ENCODE data around the gene PROK1.

PROK1 gene

GRCh38 chr1:110490791-110491451 is 40.0 kb downstream of the PROK1 start:
- DNase-seq, result no peak

- DNase-seq, result no peak
These were observed 41.6 kb downstream of the PROK1 start for GRCh38 chr1:110492573-110492972.

DNA sequence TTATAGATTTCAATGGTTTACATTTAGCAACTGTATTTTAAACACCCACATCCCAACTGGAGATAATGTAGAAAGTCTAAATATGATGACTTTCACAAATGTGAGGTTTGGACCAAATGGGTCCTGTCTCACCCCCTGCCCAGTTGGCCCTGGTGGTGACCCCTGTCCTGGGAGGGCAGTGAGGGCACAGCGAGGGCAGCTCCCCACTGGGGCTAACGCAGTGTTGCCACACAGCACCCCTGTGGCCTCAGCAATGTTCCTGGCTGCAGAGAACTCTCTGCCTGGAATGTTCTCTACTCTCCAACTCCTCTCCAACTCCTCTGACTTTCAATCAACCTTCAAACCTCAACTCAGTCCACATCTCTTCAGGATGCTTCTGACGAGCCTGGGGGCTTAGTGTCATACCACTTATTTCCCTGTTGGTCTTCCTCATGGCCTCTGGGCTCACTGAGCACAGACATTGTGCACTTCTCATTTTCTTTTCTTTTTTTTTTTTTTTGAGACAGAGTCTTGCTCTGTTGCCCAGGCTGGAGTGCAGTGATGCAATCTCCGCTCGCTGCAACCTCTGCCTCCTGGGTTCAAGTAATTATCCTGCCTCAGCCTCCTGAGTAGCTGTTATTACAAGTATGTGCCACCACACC is 42.2 kb downstream of the PROK1 start:
- DNase-seq, result no peak

DNA sequence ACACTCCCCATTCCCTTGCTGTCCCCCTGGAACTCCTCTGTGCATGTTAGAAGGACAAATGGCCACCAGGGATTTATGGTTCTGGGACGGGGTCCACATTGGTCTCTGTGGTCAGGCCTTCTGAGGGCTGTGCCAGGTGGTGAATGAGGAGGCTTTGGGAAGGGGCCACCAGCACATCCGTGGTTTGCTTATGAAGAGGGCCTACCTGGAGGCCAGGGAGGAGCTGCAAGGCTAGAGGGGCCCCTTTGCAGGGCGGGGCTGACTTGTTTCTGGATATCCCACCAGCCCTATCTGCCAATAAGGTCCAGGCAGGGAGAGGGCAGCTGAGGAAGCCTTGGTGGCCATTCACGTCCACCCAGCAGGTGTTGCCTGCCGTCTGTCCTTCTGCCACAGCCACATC is 43.1 kb downstream of the PROK1 start:
- DNase-seq, result no peak

- no peak for DNase-seq
These were observed 43.8 kb downstream of the PROK1 start for GRCh38 chr1:110494522-110495406.

- peak; percentile 75 for DNase-seq
These were observed 45.1 kb downstream of the PROK1 start for GRCh38 chr1:110495926-110496600.

DNA sequence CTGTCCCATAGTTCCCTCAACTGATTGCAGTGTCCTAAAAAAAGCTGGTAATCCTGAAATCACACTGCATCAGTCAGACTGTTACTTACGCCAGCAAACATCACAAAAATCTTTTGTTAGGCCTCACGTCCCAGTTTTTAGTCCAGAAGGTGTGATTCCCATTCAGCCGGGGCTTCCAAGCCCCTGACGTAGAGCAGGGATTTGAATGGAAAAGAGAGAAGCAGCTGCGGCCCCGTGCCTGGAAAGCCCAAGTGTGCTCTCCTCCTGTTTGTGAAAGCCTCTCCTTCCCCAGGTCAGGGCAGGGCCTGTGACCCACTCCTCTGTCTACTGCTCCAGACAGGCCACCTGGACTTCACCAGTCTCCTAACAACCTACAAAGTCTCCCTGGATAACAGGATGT is 47.3 kb downstream of the PROK1 start:
- DNase-seq, result no peak

DNA sequence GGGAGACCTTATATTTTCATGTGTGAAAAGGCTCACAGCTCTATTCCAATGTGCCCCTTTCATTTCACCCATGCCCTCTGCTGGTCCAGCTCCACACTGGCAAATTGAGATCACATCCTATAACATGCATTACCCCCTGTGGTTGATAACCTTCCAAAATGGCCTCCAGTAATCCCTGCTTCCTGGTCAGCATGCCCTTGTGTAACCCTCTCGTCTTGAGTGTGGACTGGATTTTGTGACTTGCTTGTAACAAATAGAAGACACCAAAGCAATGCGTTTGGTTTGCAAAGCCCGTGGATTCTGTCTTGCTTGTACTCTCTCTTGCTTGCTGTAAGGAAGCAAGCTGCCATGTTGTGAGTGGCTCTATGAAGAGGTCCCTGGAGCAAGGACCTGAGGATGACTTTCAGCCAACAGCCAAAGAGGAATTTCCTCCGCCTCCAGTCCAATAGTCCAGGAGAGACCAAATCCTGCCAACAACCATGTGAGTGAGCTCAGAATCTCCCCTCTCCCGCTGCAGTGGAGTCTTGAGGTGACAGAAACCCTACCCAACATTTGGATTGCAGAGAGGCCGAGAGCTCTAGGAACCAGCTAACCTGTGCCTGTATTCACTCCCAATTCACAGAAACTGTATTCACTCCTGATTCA is 50.7 kb downstream of the PROK1 start:
- no peak for DNase-seq

DNA sequence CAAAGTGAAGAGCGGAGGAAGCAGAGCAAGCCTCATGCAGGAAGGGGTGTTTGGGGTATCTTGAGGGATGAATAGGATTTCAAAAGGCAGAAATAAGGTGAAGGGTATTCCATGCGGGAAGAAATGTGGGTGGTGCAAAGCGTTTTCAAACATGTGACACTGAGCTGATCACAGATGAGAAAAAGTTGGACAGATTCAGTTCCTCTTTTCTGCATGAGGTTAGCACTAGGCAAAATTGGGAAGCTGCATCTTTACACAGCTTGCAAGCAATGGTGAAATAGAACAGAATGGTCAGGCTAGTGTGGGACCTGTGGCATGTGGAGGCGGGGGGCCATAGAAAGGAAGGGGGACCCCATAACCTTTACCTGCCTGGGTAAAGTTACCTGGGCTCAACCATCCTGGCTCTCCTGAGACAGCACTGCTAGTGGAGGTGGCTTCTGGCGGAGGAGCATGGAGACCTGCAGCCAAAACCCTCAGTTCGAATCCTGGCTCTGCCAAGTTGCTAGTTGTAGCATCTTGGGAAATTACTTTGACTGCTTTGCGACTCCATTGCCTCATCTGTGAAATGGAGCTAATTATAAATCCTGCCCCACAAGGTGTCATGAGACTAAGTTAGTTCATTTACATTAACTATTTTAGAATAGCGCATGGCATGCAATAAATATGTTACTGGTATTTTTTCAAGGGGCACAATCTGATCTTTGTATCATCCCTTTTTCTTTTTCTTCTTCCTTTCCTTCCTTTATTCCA is 51.6 kb downstream of the PROK1 start:
- DNase-seq, result no peak

DNA sequence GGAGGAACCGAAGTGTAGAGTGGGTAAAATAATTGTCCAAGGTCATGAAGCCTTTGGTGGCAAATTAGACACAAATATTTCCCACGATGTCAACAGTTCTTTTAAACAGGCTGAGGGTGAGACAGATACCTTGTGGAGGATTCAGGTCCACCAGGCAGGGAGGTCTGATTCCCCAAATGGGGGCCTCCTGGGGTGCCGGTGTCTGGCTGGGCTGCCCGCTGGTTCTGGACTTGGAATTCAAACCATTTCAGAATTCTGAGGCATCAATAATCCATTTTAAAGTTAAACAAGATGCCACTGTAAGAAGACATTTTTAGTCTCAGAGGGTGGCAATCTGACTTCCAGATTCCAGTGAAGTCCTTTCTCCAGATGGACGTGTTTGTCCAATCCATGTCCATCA is 52.5 kb downstream of the PROK1 start:
- no peak for DNase-seq

GRCh38 chr1:110504226-110504625 is 53.3 kb downstream of the PROK1 start:
- DNase-seq, result no peak

DNA sequence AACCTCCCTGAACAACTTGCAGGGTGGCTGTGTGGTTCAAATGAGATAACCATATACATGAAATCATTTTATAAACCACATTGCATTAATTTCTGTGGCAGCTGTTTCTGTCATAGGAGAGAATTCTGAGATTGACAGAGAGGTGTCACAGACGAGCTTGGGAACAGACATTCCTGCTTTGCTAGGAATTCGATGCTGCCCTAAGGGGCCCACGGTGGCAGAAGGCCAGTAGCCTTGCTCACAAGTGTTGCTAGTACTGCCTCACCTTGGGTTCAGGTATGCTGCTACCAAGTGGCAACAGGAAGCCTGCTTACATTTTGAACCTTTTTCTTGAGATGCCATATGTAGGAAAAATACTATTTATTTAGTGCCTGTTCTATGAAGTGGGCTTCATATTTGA is 54.6 kb downstream of the PROK1 start:
- no peak for DNase-seq

- DNase-seq, result no peak
These were observed 55.6 kb downstream of the PROK1 start for GRCh38 chr1:110506541-110506940.

Data from kidney glomerular epithelial cell (primary cell).